HL-60 (cell line): ENCODE measurements around the gene RANBP9.

Source experiments
- CTCF ChIP-seq: IDR thresholded peaks from one replicate; pipeline ENCODE4 v1.5.1; 2011; ENCODE audit warnings: low read length, control low read depth, inconsistent platforms; ENCODE audit not compliant: insufficient read depth
- POLR2AphosphoS5 ChIP-seq: IDR thresholded peaks from 2 replicates; pipeline ENCODE4 v1.6.1; 2012; ENCODE audit warnings: low read depth
- REST ChIP-seq: IDR thresholded peaks from 2 replicates; pipeline ENCODE4 v1.6.1; 2012; ENCODE audit warnings: low read depth; ENCODE audit not compliant: insufficient replicate concordance

- no peak for TF ChIP-seq CTCF
- no peak for TF ChIP-seq POLR2AphosphoS5
- TF ChIP-seq REST = no peak
Observed at GRCh38 chr6:13694562-13694961, 17.1 kb downstream of the RANBP9 start.
